GM12873 (cell line): ENCODE measurements around the gene ARMC8.

Experiments
- TF ChIP-seq, protein P1 (sequence below): IDR thresholded peaks from 2 replicates; pipeline ENCODE4 v1.5.1; 2012; ENCODE audit warnings: low read depth, mild to moderate bottlenecking, moderate library complexity, low read length, control low read depth; ENCODE audit not compliant: insufficient read depth; ENCODE audit errors: missing control alignments

ARMC8 gene

GRCh38 chr3:138234401-138235179 lies 47.5 kb downstream of the ARMC8 start:
- TF ChIP-seq, protein P1, sequence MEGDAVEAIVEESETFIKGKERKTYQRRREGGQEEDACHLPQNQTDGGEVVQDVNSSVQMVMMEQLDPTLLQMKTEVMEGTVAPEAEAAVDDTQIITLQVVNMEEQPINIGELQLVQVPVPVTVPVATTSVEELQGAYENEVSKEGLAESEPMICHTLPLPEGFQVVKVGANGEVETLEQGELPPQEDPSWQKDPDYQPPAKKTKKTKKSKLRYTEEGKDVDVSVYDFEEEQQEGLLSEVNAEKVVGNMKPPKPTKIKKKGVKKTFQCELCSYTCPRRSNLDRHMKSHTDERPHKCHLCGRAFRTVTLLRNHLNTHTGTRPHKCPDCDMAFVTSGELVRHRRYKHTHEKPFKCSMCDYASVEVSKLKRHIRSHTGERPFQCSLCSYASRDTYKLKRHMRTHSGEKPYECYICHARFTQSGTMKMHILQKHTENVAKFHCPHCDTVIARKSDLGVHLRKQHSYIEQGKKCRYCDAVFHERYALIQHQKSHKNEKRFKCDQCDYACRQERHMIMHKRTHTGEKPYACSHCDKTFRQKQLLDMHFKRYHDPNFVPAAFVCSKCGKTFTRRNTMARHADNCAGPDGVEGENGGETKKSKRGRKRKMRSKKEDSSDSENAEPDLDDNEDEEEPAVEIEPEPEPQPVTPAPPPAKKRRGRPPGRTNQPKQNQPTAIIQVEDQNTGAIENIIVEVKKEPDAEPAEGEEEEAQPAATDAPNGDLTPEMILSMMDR: no peak

GRCh38 chr3:138238711-138239110 lies 51.6 kb downstream of the ARMC8 start:
- TF ChIP-seq, protein P1: no peak

GRCh38 chr3:138241061-138241460 lies 54.0 kb downstream of the ARMC8 start:
- TF ChIP-seq, protein P1: no peak

DNA sequence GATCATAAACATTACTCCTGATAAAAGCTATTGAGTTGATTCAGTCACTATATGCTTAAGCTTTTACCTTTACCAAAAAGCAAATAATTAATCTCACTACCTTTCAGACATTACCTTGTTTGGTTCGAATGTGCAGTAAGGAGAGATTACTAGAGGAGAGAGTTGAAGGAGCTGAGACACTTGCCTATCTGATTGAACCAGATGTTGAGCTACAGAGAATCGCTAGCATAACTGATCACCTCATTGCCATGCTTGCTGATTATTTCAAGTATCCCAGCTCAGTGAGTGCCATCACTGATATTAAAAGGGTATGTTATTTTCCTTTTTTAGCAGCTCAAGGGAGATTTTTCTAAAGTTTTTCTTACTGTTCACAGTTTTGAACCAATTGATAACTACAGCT lies 54.6 kb downstream of the ARMC8 start:
- TF ChIP-seq, protein P1: no peak

DNA sequence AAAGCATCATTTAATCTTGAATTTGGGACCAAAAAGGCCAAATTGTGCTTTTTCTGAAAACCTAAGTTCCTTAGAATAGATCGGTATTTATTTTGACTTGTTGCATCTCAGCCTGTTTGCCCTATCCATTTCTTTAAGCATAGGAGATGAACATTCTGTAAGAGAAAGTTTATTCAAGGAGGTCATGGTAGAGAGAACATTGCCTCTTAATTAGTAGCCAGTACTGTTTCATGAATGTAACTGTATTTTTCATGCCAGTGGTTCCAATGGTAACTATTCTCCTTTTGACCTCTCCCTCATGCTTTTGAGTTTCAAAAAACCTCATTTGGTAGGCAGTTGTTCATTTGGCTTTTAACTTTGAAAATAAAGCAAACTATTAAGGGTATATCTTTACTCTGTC lies 55.4 kb downstream of the ARMC8 start:
- TF ChIP-seq, protein P1: no peak

- TF ChIP-seq, protein P1: no peak
Observed at GRCh38 chr3:138245026-138245425, 57.9 kb downstream of the ARMC8 start.

GRCh38 chr3:138249636-138250035 lies 62.5 kb downstream of the ARMC8 start:
- TF ChIP-seq, protein P1: no peak
